Activated CD8-positive, alpha-beta memory T cell treated with anti-CD3 and anti-CD28 coated beads, Interleukin-2, amount 50 U/mL, for 24 hours (primary cell): ENCODE measurements around the gene PNMA6F.
"Not testable (repeated sequence)": the region's sequence is repeated elsewhere in the genome, so short reads cannot be mapped to it uniquely, and the experiment has no call there.

Source experiments
- DNase-seq: peaks from one replicate; pipeline ENCODE4 v3.0.0-alpha.2; 2020; ENCODE audit errors: extremely low read depth

The PNMA6F gene

DNA sequence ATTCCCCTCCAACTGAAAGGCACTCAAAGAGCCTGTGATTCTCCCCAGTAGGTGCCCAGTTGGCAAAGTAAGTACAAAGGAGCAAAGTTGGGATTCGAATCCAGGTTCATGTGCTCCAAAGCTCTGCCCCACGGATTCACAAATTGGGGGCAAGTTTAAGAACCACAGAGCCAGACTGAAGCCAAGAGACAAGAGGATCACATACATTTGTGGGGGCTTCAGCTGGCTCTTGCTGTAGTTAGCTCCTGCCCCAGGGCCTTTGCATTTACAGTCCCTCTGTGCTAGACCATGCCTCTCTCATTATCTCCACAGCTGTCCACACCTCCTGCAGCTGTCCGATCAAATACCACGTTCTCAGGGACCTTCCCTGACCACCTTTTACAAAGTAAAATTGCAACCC, 18.8 kb downstream of the PNMA6F start:
- DNase-seq: no peak

DNA sequence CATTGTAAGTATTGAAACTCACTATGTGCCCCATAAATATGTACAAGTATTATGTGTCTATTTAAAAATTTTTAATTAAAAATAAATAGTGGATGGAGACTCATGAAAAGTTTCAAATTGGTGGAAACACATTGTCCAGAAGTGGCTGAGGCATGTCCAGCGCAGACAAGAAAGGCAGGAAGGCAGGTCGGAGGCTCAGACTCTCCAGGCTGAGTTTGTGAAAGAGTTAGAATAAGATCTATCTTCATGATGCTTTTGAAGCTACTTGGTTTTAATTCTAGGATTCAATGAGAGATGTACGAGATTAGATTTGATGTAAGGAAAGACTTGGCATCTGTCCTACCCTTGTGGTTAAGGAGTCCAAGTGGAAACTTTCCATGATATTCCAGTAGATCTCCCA, 19.8 kb downstream of the PNMA6F start:
- DNase-seq: no peak

DNA sequence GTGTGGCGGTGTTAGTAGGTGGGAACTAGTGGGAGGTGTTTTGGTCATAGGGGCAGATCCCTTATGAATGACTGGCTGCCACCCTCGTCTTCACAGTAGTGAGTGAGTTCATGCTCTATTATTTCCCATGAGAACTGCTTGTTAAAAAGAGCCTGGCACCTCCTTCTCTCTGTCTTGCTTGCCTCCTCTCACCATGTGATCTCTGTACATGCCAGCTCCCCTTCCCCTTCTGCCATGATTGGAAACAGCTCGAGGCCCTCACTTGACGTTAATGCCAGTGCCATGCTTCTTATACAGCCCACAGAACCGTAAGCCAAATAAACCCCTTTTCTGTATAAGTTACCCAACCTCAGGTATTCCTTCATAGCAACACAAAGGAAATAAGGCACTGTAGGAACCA, 21.7 kb downstream of the PNMA6F start:
- DNase-seq: no peak

DNA sequence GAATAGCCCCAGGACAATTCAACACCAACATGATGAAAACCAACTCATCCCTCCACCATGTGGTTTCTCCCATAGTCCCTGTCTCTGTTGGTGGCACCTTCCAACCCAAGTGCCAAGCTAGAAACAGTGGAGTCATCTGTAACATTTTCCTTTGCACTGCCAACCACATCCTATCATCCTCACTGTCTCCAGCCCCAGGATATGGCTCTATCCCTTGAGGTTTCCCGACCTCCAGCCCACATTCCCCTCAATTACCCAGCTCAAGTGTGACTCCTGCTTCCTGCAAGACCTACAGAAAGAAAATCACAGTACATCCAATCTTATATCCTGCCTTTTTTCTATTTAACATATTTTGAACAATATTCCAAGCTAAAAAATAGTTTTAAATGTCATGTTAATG, 24.2 kb downstream of the PNMA6F start:
- DNase-seq: no peak

DNA sequence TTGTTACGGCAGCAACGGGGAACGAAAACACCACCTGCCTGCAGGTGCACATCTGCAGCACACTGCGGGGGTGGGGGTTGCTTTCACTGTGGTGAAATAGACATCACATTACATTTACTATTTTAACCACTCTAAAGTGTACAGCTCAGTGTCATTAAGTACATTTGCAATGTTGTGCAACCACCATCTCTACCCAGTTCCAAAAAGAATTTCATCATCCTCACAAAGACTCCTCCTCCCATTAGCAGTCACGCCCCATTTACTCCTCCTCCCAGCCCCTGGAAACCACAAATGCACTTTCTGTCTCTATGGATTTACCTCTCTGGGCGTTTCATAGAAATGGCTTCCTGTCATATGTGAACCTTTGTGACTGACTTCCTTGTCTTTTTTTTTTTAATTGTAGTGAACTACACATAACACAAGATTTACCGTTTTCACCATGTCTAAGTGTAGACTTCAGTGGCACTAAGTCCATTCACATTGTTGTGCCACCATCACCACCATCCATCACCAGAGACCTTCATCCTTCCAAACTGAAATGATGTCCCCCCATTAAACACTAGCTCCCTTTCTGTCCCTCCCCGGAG, 28.0 kb downstream of the PNMA6F start:
- not testable (repeated sequence) for DNase-seq

DNA sequence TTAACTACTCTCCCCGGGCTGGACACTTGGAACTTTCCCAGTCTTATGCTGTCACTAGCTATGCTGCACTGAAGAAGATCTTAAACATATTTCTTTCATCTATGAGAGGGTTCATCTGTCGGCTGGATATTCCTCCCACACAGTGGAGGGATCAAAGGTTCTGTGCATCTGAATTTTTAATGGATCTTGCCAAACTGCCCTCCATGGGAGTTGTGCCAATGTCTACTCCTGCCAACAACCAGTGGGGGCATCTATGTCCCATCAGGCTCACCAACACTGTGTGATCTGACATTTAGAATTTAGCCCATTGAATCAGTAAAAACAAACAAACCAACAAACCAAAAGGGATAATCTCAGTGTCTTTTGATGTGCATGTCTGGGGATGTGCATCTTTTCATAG, 32.8 kb downstream of the PNMA6F start:
- not testable (repeated sequence) for DNase-seq

DNA sequence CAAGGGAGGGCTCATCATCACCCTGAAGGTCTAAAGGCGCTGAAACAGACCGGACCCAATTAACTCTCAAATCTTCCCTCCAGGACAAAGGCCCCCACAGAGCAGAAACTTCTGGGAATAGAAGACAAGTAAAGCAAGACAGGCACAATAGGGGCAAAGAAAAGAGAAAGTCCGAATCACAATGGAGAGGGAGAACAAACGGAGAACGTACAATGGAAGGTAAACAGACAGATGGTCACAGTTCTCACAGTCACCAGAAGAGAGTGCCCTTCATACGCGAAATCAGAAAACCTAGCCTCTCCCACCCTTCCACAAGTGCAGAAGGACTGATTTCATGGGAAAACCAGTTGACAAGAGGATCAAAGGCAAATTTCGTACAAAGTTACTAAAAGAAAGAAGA, 35.9 kb downstream of the PNMA6F start:
- not testable (repeated sequence) for DNase-seq

DNA sequence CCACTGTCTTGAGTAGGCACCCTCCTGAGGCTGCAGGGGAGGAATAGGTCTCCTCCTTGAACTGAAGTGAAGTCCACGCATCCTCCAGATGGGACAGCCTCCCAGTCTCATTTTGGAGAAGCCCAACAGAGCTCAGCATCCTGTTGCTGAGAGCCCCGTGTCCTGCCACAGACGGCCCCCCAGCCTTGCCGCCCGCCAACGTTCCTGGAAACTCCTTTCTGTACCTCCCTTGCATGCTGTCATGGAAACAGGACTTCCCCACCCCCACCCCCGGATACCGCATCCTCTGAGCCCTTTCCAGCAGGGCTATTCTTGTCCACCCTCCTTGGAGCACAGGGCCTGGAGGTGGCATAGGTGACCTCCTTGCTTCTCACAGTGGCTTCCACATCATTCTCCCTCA, 37.6 kb downstream of the PNMA6F start:
- not testable (repeated sequence) for DNase-seq

DNA sequence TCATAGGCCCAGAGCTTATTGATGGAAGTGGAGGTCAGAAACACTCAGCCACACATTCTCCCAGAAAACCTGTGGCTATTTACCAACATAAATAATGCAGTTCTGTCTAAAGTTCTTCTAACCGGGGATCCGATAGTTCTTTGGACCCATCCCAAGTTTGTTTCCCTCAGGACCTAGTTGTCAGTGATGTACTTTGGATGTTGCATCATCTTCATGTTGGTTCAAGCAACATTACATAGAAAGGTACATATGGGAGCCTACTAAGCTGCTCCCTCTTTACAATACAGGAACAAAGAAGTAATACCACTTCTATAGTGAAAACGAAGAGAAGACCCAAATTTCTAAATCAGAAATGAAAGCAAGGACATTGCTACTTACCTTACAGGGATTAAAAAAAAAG, 39.8 kb downstream of the PNMA6F start:
- not testable (repeated sequence) for DNase-seq

DNA sequence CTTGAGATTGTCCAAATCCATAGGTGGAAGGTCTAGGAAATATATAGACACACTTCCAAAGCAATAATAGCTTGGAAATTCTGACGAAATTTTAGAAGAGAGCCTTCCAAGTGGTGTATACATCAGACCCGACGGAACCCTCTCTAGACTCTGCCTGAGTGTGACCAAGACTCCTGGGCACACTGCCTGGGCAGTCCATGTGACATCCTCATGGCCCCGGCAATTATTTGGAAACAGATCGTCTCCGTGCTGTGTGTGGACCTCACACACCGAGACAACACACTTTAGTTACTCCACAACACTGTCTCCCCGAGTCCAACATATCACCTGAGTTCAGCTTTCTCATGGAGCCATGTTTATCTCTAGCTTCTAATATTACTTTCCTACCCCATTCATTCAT, 42.3 kb downstream of the PNMA6F start:
- DNase-seq: not testable (repeated sequence)

DNA sequence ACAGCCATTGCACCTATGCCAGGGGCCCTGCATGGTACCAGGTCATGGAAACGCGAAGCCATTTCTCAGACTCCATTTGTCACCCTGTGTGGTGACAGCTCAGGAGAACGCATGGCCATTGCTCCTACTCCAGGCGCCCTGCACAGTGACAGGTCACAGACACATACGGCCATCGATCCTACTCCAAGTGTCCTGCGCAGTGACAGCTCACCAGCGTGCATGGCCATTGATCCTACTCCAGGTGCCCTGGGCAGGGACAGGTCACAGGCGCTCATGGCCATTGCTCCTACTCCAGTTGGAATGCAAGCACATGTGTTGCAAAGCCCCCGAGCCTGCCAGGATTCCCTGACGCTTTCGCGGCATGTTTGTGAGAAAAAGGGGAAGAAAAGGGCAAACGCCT, 45.5 kb downstream of the PNMA6F start:
- DNase-seq: not testable (repeated sequence)

DNA sequence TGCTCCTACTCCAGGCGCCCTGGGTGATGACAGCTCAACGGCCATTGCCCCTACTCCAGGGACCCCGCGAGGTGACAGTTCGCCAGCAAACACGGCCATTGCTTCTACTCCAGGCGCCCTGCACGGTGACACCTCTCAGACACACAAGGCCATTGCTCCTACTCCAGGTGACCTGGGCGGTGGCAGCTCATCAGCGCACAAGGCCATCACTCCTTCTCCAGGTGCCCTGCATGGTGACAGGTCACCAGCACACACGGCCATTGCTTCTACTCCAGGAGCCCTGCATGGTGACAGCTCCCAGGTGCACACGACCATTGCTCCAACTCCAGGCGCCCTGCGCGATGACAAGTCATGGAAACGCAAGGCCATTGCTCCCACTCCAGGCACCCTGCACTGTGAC, 46.1 kb downstream of the PNMA6F start:
- not testable (repeated sequence) for DNase-seq

DNA sequence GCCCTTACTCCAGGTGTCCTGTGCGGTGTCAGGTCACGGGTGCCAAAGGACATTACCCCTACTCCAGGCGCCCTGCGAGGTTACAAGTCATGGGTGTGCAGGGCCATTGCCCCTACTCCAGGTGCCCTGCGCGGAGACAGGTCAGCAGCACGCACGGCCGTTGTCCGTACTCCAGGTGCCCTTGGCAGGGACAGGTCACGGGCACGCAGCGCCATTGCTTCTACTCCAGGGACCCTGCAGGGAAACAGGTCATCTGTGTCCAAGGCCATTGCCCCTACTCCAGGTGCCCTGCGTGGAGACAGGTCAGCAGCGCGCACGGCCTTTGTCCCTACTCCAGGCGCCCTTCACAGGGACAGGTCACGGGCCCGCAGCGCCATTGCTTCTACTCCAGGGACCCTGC, 49.0 kb downstream of the PNMA6F start:
- not testable (repeated sequence) for DNase-seq

DNA sequence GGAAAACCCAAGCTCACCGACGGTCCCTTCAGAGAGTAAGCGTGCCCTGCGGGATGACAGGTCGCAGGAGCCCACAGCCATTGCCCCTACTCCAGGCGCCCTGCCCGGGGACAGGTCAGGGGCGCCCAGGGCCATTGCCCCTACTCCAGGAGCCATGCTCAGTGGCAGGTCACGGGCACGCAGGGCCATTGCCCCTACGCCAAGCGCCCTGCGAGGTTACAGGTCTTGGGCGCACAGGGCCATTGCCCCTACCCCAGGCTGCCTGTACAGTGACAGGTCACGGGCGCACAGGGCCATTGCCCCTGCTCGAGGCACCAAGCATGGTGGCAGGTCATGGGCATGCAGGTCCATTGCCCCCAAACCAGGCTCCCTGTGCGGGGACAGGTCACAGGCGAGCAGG, 49.5 kb downstream of the PNMA6F start:
- DNase-seq: not testable (repeated sequence)
